Progenitor cell of endocrine pancreas (in vitro differentiated cells): ENCODE measurements around the gene DUSP22. TPM values are rescaled to one million over a fixed set of nuclear protein-coding genes. Genes with fewer than 3 reads are reported as not detected.

Experiments
- DNase-seq: peaks from one replicate; pipeline ENCODE4 v3.0.0; 2021; ENCODE audit warnings: low spot score; ENCODE audit not compliant: unreplicated experiment
- H3K27ac Mint-ChIP-seq: 2 replicates; pipeline ENCODE4 v1.8.0; 2021; ENCODE audit warnings: mild to moderate bottlenecking, moderate library complexity, mixed read lengths
- H3K27me3 Mint-ChIP-seq: 2 replicates; pipeline ENCODE4 v1.8.0; 2021; ENCODE audit warnings: mixed read lengths
- H3K36me3 Mint-ChIP-seq: 2 replicates; pipeline ENCODE4 v1.8.0; 2022; ENCODE audit warnings: mixed read lengths; ENCODE audit not compliant: insufficient read depth
- H3K4me1 Mint-ChIP-seq: 2 replicates; pipeline ENCODE4 v1.8.0; 2021; ENCODE audit warnings: low read depth, mixed read lengths
- H3K4me3 Mint-ChIP-seq: 2 replicates; pipeline ENCODE4 v1.8.0; 2021; ENCODE audit warnings: low read depth, mild to moderate bottlenecking, moderate library complexity, mixed read lengths
- H3K9me3 Mint-ChIP-seq: 2 replicates; pipeline ENCODE4 v1.8.0; 2021; ENCODE audit warnings: low read depth, mixed read lengths
- total RNA-seq: library from RNA; stranded (reverse); gene quantifications from 2 replicates; pipeline ENCODE4 v1.2.1, GENCODE V29; 2021
- TF ChIP-seq, protein P1 (sequence below): fragments of 200-600 bp; sonication (generic); IDR thresholded peaks from one replicate; pipeline ENCODE4 v1.5.0; 2021; ENCODE audit warnings: antibody characterized with exemption, mild to moderate bottlenecking; ENCODE audit not compliant: unreplicated experiment

Gene DUSP22
- total RNA-seq, 1 donor from 2014 or later, result 40.4 TPM

DNA sequence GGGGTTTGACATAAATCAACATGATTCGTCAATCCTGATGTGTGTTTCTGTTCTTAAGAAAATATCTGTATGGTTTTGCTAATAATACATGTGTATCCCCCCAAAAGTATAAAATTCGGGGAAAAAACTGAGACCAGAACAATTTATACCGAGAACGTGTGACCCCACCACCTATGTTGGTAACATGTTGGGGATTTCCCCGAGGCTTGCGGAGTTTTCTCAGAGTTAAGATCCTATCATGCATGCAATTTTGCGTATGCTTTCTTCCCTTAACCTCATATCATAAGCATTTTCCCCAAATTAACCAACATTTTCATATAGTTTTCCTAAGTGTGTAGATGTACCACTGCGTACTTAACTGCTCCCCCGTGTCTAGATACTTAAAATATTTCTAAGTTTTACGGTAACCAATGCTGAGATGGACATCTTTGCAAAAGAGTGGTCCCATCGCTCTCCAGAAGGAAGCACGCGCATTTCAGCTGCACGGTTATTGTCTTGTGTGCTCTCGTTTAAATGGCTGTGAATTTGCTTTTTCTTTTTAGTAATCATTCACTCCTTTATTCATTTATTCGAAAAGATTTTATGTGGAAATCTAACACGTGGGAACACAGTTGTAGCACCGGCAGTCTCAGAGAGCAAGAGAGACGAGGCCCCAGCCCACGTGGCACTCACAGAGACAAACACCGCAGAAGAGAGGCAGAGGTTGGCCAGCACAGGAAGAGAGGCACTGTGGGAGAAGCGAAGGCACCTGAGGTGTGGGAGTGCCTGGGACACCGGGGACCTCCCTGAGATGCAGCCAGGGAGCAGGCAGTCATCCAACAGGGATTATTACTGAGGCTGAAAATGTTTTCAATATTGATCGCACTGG, 86.0 kb downstream of the DUSP22 start:
- Mint-ChIP-seq H3K27me3 (peaks cover 43% of the 10 kb centered on the region), H3K4me3 (no peak overlapping the region), H3K9me3 (peaks cover 31% of the 10 kb centered on the region), H3K4me1 (no peaks in the 10 kb centered on the region), H3K27ac (no peak overlapping the region), H3K36me3 (peaks cover 2% of the 10 kb centered on the region)
- DNase-seq, result no peak
- TF ChIP-seq, protein P1, sequence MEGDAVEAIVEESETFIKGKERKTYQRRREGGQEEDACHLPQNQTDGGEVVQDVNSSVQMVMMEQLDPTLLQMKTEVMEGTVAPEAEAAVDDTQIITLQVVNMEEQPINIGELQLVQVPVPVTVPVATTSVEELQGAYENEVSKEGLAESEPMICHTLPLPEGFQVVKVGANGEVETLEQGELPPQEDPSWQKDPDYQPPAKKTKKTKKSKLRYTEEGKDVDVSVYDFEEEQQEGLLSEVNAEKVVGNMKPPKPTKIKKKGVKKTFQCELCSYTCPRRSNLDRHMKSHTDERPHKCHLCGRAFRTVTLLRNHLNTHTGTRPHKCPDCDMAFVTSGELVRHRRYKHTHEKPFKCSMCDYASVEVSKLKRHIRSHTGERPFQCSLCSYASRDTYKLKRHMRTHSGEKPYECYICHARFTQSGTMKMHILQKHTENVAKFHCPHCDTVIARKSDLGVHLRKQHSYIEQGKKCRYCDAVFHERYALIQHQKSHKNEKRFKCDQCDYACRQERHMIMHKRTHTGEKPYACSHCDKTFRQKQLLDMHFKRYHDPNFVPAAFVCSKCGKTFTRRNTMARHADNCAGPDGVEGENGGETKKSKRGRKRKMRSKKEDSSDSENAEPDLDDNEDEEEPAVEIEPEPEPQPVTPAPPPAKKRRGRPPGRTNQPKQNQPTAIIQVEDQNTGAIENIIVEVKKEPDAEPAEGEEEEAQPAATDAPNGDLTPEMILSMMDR, result no peak

DNA sequence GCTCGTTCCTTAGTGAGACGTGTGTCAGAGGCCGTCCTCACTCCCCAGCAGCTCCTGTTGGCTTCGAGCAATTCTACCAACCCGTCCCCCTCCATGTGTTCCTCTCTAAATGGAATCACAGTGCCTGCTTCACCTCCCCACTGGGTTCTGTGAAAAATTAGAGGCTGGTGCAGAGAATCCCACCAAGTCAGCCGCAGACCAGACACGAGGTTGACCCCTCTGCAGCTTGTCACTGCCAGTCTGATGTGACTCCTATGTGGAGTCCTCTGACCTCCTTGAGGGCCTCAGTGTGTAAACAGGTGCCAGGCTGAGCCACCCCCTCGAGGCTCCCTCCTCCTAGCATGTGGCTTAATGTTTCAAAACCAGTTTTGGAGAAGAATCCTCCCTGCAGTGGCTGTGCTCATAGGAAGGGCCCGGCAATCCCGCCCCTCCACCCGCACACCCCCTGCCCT, 86.7 kb downstream of the DUSP22 start:
- Mint-ChIP-seq H3K27ac (no peak overlapping the region), H3K9me3 (peaks cover 31% of the 10 kb centered on the region), H3K36me3 (peaks cover 2% of the 10 kb centered on the region), H3K4me3 (no peak overlapping the region), H3K27me3 (peaks cover 42% of the 10 kb centered on the region), H3K4me1 (no peaks in the 10 kb centered on the region)
- TF ChIP-seq, protein P1, result no peak
- DNase-seq, result no peak

DNA sequence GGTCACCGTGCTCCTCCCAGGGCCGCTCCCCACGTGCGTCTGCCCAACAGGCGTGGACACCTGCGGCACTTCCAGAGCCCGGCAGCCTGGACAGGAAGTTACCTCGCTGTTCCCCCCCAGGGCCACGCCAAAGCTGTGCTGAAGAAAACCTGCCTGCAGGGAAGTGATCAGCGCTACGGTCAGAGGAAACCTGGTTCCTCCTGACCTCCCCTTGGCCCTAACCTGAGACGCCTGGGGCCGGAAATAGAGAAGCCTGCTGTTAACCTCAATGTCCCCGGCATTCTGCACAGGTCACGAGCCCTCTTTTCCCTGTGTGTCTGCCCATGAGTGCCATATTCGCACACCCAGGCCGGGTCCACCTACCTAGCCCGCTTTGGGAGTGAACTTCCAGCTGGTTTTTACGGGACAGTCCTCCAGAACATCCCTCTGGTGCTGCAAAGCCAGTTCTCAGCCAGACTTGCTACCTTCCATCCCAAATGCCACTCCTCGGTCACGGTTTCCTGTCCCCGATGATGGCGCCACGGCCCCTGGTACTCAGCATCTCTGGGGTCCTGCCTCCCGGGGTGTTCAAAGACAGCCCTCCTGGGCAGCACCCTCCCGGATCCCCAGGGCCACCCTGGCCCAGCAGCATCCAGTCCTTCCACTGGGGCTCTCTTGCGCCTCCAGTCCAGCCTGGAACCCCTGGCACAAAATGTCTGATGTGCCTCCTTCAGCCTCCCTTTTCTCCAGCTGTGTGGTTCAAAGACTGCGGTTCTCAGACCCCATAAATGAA, 87.3 kb downstream of the DUSP22 start:
- Mint-ChIP-seq H3K9me3 (peaks cover 27% of the 10 kb centered on the region), H3K36me3 (peaks cover 2% of the 10 kb centered on the region), H3K4me3 (no peak overlapping the region), H3K27ac (no peak overlapping the region), H3K27me3 (peaks cover 43% of the 10 kb centered on the region), H3K4me1 (no peaks in the 10 kb centered on the region)
- TF ChIP-seq, protein P1, result no peak
- DNase-seq, result no peak

DNA sequence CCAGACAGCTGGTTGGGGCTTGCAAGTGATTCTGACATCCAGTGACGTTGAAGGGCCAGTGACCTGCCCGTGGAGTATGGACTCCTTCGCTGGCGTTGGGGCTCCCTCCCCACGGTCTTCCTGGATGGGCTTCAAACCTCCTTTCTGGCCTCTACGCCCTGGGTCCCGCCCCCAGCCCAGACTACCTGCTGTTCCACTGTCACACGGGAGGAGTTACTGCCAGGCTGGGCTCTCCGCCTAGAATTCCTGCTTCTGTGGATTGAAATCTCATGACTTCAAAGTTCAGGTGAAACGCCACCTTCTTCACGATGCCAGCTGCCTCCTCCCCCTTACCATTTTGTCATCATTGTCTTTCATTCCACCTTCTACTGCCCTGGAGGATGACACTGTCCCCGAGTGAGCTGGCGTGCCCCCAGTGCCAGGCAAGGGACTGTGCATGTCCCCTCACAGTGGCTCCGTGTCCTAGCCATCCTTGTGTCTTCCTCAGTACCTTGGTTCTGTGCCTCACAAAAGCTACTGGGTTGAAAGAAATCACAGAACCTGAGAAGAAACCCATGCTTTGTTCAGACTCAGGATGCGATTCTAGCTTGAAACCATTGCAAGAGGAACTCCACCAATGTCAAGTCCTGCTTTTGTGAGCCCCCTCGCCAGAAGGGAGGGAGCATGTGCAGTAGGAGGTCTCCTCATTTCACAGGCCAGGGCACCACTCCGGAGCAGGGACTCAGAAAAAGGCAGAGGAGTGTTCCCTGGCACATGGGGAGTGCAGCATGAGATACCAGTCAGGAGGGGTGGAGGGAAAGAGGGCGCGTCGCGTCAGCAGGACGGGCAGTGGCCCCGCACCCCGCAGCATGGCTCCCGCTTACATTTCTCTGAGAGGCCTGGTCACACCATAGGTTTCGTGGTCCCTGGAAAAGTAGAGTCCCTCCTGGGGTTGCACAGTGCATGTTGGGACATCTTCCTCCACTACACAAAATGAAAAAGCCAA, 88.2 kb downstream of the DUSP22 start:
- TF ChIP-seq, protein P1, result no peak
- Mint-ChIP-seq H3K4me1 (no peaks in the 10 kb centered on the region), H3K27me3 (peaks cover 47% of the 10 kb centered on the region), H3K4me3 (no peak overlapping the region), H3K27ac (peak overlapping the region; percentile 26), H3K9me3 (peaks cover 22% of the 10 kb centered on the region), H3K36me3 (peaks cover 2% of the 10 kb centered on the region)
- DNase-seq, result no peak
